CD4-positive, alpha-beta T cell treated with Interleukin-10 for 1 hour (primary cell): ENCODE data around the gene MAPK6.

Experiments used
- DNase-seq: peaks from one replicate; pipeline ENCODE4 v3.0.0-alpha.2; 2020

MAPK6 gene

DNA sequence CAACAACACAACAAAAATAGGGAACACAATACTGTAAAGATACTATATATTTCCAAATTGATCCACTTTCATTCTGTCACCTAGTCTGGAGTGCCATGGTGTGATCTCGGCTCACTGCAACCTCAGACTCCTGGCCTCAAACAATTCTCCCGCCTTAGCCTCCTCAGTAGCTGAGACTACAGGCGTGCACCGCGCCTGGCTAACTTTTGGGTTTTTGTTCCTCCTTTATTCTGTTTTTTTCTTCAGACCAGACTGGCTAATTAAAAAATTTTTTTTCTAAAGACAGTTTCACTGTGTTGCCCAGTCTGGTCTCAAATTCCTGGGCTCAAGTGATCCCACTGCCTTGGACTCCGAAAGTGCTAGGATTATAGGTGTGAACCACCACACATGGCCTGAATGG is 88.2 kb downstream of the MAPK6 start:
- no peak for DNase-seq

DNA sequence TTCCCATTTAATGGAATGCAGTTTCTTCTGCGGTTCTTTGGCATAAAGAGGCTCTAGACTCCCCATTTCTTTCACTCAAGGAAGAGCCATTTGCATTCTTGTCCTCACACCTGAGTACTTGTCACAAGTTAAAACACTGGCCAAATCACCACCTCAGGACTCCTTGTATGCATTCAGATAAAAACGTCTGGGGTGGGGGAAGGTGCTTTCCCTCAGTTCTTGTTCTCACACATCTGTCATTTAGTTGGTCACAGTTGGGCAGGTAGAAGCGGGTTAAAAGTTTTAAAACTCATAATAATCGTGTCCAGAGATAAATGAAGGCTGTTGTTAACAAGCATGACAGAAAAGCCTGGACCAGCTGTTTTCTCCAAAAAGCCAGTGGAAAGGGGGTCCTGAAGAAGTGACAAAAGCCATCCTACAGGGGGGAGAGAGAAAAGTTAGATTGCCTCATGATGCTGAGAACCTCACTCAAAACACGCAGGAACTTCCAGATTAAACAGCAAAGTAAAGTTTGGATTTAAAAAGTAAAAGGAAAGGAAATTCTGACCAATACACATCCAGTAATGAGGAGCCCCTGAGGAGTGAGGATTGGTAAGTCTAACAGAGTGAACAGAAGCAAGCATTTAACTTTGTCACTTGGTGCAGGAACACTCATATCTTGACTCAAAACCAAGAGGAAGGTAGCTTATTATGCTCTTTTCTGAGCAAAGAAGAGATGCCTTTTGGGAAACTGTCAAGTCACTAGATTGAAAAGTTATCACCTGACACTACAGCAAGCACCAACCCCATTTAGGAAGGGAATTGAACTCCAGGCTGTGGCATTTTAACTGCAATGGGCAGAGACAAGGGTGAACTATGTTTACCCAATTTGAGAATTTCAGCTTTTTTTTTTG is 90.8 kb downstream of the MAPK6 start:
- no peak for DNase-seq

- DNase-seq = no peak
Observed at GRCh38 chr15:52111517-52112202, 92.6 kb downstream of the MAPK6 start.

DNA sequence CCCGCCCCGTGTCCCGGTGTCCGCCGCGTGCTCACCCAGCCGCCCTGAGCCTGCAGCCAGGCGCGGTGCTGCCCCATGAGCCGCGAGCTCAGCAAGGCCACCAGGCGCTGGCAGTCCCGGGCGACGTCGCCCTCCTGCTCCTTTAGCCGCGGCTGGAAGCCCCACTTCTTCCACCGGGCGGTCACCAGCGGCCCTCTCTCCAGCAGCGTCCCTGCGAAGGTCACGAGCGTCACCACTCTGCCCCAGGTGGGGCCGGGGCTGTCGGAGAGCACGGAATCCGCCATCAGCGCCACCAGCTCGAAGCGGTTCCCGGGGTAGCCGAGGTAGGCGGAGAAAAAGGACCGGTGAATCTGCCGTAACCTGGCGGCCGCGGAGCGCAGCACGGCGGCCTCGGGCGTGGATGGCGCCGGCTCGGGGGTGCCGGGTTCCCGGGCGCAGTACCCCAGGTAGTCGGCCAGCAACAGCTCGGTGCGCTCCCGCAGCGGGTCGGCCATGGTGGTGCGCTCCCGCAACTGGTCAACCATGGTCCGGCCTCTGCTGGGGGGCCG is 93.3 kb downstream of the MAPK6 start:
- peak; percentile 40 for DNase-seq

- no peak for DNase-seq
Observed at GRCh38 chr15:52113235-52113634, 94.2 kb downstream of the MAPK6 start.

- DNase-seq = no peak
Observed at GRCh38 chr15:52113708-52114107, 94.7 kb downstream of the MAPK6 start.

GRCh38 chr15:52114261-52115055 is 95.4 kb downstream of the MAPK6 start:
- DNase-seq = no peak

- no peak for DNase-seq
Observed at GRCh38 chr15:52115598-52116427, 96.8 kb downstream of the MAPK6 start.
